HCT116 (cell line): ENCODE results near the gene CCNYL1. TPM values are rescaled to one million over a fixed set of nuclear protein-coding genes. Genes with fewer than 3 reads are reported as not detected.

ENCODE experiments used
- ATAC-seq: fragments of 200-7000 bp; cut with Tn5 transposase; 2 replicates; pipeline ENCODE4 v1.9.1; 2020; ENCODE audit warnings: mild to moderate bottlenecking, moderate library complexity
- BruUV-seq: library from RNA; stranded (reverse); fragments of 400-500 nt; replicated peaks from 2 replicates; lab custom pipeline; 2021; lab: Mats Ljungman, UMichigan
- CTCF ChIA-PET: fragments of 300-600 bp; sonication (Branson Sonifier 250); formaldehyde crosslinking; loops from one replicate; lab custom pipeline; 2021; ENCODE audit warnings: antibody characterized with exemption; lab: Charles Lee
- POLR2A ChIA-PET: fragments of 300-600, 350-600 bp; sonication (Branson Sonifier 250); formaldehyde crosslinking; loops from one replicate; lab custom pipeline; 2021; ENCODE audit warnings: antibody characterized with exemption; lab: Charles Lee
- RAD21 ChIA-PET, 2 experiments: fragments of 300-600 bp; sonication (Branson Sonifier 250); formaldehyde crosslinking; loops; one replicate each; lab custom pipeline; 2023; ENCODE audit warnings: low total read pairs in 2 of 2; ENCODE audit not compliant: uncharacterized antibody in 2 of 2, unreplicated experiment in 2 of 2, low non-redundant PET in 1 of 2; lab: Charles Lee
- DNase-seq: peaks from one replicate; pipeline ENCODE4 v3.0.0-alpha.2; 2010; ENCODE audit warnings: low read depth, low spot score
- H2AFZ ChIP-seq: fragments of 200-600 bp; shearing (Covaris generic), sonication (generic); 2 replicates; pipeline ENCODE4 v1.6.1; 2017; ENCODE audit warnings: low read depth, mixed run types, mixed read lengths, antibody characterized with exemption, low read length; ENCODE audit not compliant: poor library complexity, severe bottlenecking
- H3K27ac ChIP-seq: 2 replicates; pipeline ENCODE4 v1.5.1; 2012; ENCODE audit warnings: low read depth, low read length
- H3K27me3 ChIP-seq: fragments of 200-600 bp; sonication (generic); 2 replicates; pipeline ENCODE4 v1.6.1; 2016; ENCODE audit warnings: mixed run types, low read length, mixed read lengths; ENCODE audit not compliant: insufficient read depth
- H3K36me3 ChIP-seq, 2 experiments: fragments of 200-500 bp in 1 of 2; fragments of 200-600 bp in 1 of 2; sonication (Bioruptor generic) in 1 of 2; sonication (generic) in 1 of 2; 2 replicates each; pipeline versions ENCODE4 v1.5.1 to v1.6.1; 2014 to 2016; ENCODE audit warnings: low read length in 2 of 2, inconsistent platforms in 1 of 2, mixed read lengths in 1 of 2, mixed run types in 1 of 2; ENCODE audit not compliant: insufficient read depth in 2 of 2, control insufficient read depth in 1 of 2
- H3K4me1 ChIP-seq, 2 experiments: fragments of 200-600 bp in 1 of 2; sonication (generic) in 1 of 2; 2 replicates each; pipeline versions ENCODE4 v1.5.1 to v1.6.1; 2012 to 2017; ENCODE audit warnings: low read length in 2 of 2, inconsistent platforms in 1 of 2, mild to moderate bottlenecking in 1 of 2, mixed read lengths in 1 of 2, mixed run types in 1 of 2, moderate library complexity in 1 of 2; ENCODE audit not compliant: insufficient read depth in 2 of 2, control insufficient read depth in 1 of 2
- H3K4me2 ChIP-seq: fragments of 200-600 bp; sonication (generic); 2 replicates; pipeline ENCODE4 v1.6.1; 2017; ENCODE audit warnings: mixed run types, low read length, mixed read lengths
- H3K4me3 ChIP-seq, 2 experiments: fragments of 200-600 bp in 1 of 2; sonication (generic) in 1 of 2; replicated peaks in 1 of 2; 2 replicates each; pipeline ENCODE4 v1.5.1; 2011 to 2016; ENCODE audit warnings: low read length in 2 of 2, control low read depth in 1 of 2, low read depth in 1 of 2, mild to moderate bottlenecking in 1 of 2, mixed read lengths in 1 of 2, mixed run types in 1 of 2
- H3K79me2 ChIP-seq: fragments of 200-600 bp; sonication (generic); 2 replicates; pipeline ENCODE4 v1.6.1; 2017; ENCODE audit warnings: mild to moderate bottlenecking, mixed run types, low read length, moderate library complexity, mixed read lengths; ENCODE audit not compliant: insufficient read depth
- H3K9ac ChIP-seq: fragments of 200-600 bp; sonication (generic); 2 replicates; pipeline ENCODE4 v1.6.1; 2016; ENCODE audit warnings: low read length, mixed read lengths
- H3K9me2 ChIP-seq: fragments of 200-600 bp; sonication (generic), shearing (Covaris generic); 2 replicates; pipeline ENCODE4 v1.6.1; 2017; ENCODE audit warnings: mixed run types, mild to moderate bottlenecking, moderate library complexity; ENCODE audit not compliant: insufficient read depth
- H3K9me3 ChIP-seq, 2 experiments: fragments of 200-500 bp in 1 of 2; fragments of 200-600 bp in 1 of 2; sonication (Bioruptor generic) in 1 of 2; sonication (generic) in 1 of 2; 2 replicates each; pipeline ENCODE4 v1.6.1; 2014 to 2017; ENCODE audit warnings: low read length in 2 of 2, mixed read lengths in 2 of 2, inconsistent platforms in 1 of 2, low read depth in 1 of 2, mild to moderate bottlenecking in 1 of 2, mixed run types in 1 of 2, moderate library complexity in 1 of 2; ENCODE audit not compliant: control insufficient read depth in 1 of 2, insufficient read depth in 1 of 2
- H4K20me1 ChIP-seq: fragments of 200-600 bp; sonication (generic), shearing (Covaris generic); 2 replicates; pipeline ENCODE4 v1.6.1; 2017; ENCODE audit warnings: mixed run types, mild to moderate bottlenecking, moderate library complexity; ENCODE audit not compliant: insufficient read depth
- CBX3 ChIP-seq: IDR thresholded peaks from 2 replicates; pipeline ENCODE4 v1.6.1; 2012; ENCODE audit warnings: low read depth
- CEBPB ChIP-seq: IDR thresholded peaks from 2 replicates; pipeline ENCODE4 v1.6.1; 2012; ENCODE audit warnings: low read depth
- ELF1 ChIP-seq: IDR thresholded peaks from 2 replicates; pipeline ENCODE4 v1.6.1; 2012; ENCODE audit warnings: low read depth, borderline replicate concordance
- EZH2 ChIP-seq: fragments of 200-600 bp; sonication (generic); IDR thresholded peaks from 2 replicates; pipeline ENCODE4 v1.6.1; 2017; ENCODE audit warnings: antibody characterized with exemption, mixed run types
- FOSL1 ChIP-seq: IDR thresholded peaks from 2 replicates; pipeline ENCODE4 v1.6.1; 2012; ENCODE audit warnings: low read depth
- REST ChIP-seq: IDR thresholded peaks from 2 replicates; pipeline ENCODE4 v1.6.1; 2012; ENCODE audit warnings: low read depth
- SRF ChIP-seq: IDR thresholded peaks from 2 replicates; pipeline ENCODE4 v1.6.1; 2012; ENCODE audit warnings: low read depth
- TCF7L2 ChIP-seq: IDR thresholded peaks from 2 replicates; pipeline ENCODE4 v1.7.0; 2011; ENCODE audit warnings: borderline replicate concordance, inconsistent platforms; ENCODE audit not compliant: insufficient read depth, insufficient read length; ENCODE audit errors: extremely low read depth
- YY1 ChIP-seq: IDR thresholded peaks from 2 replicates; pipeline ENCODE4 v1.6.1; 2011; ENCODE audit warnings: low read length, low read depth, moderate library complexity, mild to moderate bottlenecking; ENCODE audit not compliant: insufficient replicate concordance; ENCODE audit errors: extremely low read depth
- ZFX ChIP-seq: fragments of 450-650 bp; IDR thresholded peaks from 2 replicates; pipeline ENCODE4 v1.6.1; 2017
- ZNF274 ChIP-seq: fragments of 200-500 bp; sonication (Bioruptor generic); IDR thresholded peaks from 2 replicates; pipeline ENCODE4 v1.6.1; 2014; ENCODE audit warnings: mild to moderate bottlenecking, low read depth, low read length, inconsistent platforms
- intact Hi-C: fragments of 100-400 bp; cut with micrococcal nuclease; formaldehyde crosslinking; loops from 2 replicates; pipeline ENCODE4 v1.10.0; 2022
- total RNA-seq: library from RNA; stranded (reverse); gene quantifications from one replicate; pipeline ENCODE4 v1.2.1, GENCODE V29; 2021; ENCODE audit not compliant: unreplicated experiment
- TF ChIP-seq, protein P1 (sequence below): IDR thresholded peaks from 2 replicates; pipeline ENCODE4 v1.6.1; 2011; ENCODE audit warnings: mild to moderate bottlenecking, low read length, moderate library complexity; ENCODE audit not compliant: insufficient replicate concordance; ENCODE audit errors: extremely low read depth
- TF ChIP-seq, protein P2 (sequence below), 3 experiments: fragments of 200-600 bp in 1 of 3; sonication (generic) in 1 of 3; IDR thresholded peaks in 2 of 3; conservative IDR thresholded peaks in 1 of 3; 2 replicates each; pipeline ENCODE4 v1.5.1; 2012 to 2017; ENCODE audit warnings: low read depth in 2 of 3, low read length in 2 of 3, antibody characterized with exemption in 1 of 3, borderline replicate concordance in 1 of 3, control low read depth in 1 of 3, mild to moderate bottlenecking in 1 of 3, mixed read lengths in 1 of 3, mixed run types in 1 of 3, moderate library complexity in 1 of 3; ENCODE audit not compliant: insufficient read depth in 1 of 3

Gene CCNYL1
- total RNA-seq, 1 experiment from 2014 or later: 14.9 TPM

- CTCF ChIA-PET: no interaction called here
- Histone ChIP-seq H3K4me1 (peaks cover 4 to 16% of the 10 kb centered on the region in 2 experiments; a peak in 3 of 4 replicates), H3K36me3 (peaks cover 0 to 7% of the 10 kb centered on the region in 2 experiments; a peak in 2 of 4 replicates), H3K4me2 (no peak overlapping the region), H3K79me2 (peaks cover 7% of the 10 kb centered on the region; the same call in 1 of the 2 replicates), H4K20me1 (no peaks in the 10 kb centered on the region), H3K9me2 (no peaks in the 10 kb centered on the region), H2AFZ (no peak overlapping the region), H3K27me3 (no peaks in the 10 kb centered on the region), H3K9ac (no peak overlapping the region), H3K9me3 (no peaks in the 10 kb centered on the region), H3K4me3 (no peak overlapping the region), H3K27ac (no peak overlapping the region)
- TF ChIP-seq CEBPB (no peak), EZH2 (no peak), YY1 (no peak), CBX3 (no peak), FOSL1 (no peak), ZNF274 (no peak), ELF1 (no peak), TCF7L2 (no peak), REST (no peak), SRF (no peak), ZFX (no peak)
- TF ChIP-seq, protein P1, sequence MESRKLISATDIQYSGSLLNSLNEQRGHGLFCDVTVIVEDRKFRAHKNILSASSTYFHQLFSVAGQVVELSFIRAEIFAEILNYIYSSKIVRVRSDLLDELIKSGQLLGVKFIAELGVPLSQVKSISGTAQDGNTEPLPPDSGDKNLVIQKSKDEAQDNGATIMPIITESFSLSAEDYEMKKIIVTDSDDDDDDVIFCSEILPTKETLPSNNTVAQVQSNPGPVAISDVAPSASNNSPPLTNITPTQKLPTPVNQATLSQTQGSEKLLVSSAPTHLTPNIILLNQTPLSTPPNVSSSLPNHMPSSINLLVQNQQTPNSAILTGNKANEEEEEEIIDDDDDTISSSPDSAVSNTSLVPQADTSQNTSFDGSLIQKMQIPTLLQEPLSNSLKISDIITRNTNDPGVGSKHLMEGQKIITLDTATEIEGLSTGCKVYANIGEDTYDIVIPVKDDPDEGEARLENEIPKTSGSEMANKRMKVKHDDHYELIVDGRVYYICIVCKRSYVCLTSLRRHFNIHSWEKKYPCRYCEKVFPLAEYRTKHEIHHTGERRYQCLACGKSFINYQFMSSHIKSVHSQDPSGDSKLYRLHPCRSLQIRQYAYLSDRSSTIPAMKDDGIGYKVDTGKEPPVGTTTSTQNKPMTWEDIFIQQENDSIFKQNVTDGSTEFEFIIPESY: no peak
- TF ChIP-seq, protein P2, sequence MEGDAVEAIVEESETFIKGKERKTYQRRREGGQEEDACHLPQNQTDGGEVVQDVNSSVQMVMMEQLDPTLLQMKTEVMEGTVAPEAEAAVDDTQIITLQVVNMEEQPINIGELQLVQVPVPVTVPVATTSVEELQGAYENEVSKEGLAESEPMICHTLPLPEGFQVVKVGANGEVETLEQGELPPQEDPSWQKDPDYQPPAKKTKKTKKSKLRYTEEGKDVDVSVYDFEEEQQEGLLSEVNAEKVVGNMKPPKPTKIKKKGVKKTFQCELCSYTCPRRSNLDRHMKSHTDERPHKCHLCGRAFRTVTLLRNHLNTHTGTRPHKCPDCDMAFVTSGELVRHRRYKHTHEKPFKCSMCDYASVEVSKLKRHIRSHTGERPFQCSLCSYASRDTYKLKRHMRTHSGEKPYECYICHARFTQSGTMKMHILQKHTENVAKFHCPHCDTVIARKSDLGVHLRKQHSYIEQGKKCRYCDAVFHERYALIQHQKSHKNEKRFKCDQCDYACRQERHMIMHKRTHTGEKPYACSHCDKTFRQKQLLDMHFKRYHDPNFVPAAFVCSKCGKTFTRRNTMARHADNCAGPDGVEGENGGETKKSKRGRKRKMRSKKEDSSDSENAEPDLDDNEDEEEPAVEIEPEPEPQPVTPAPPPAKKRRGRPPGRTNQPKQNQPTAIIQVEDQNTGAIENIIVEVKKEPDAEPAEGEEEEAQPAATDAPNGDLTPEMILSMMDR (IDR thresholded peaks at IDR 0.05 in 2 of 3, conservative IDR thresholded peaks at IDR 0.05 in 1 of 3; ENCODE audit: borderline replicate concordance in 1 of 3, insufficient read depth in 1 of 3, low read depth in 2 of 3, low read length in 2 of 3): no peak
- no TSS peak for BruUV-seq
- DNase-seq (no peak), ATAC-seq (no peak)
- POLR2A ChIA-PET: no interaction called here
- intact Hi-C loops: no loop called here
- RAD21 ChIA-PET: no interaction called here
Measured at GRCh38 chr2:207771421-207771820, 60.0 kb downstream of the CCNYL1 start.
